A673 (cell line): ENCODE data around the gene DNAJC3.
"Not testable (repeated sequence)": the region's sequence is repeated elsewhere in the genome, so short reads cannot be mapped to it uniquely, and the experiment has no call there.

Experiments used
- CTCF ChIP-seq: fragments of 300-800, 200-600 bp; sonication (generic); conservative IDR thresholded peaks from 2 replicates; pipeline ENCODE4 v1.5.1; 2017; ENCODE audit warnings: low read depth, mild to moderate bottlenecking, antibody characterized with exemption, low read length, moderate library complexity, mixed read lengths
- EZH2 ChIP-seq: fragments of 200-600 bp; sonication (generic); IDR thresholded peaks from 2 replicates; pipeline ENCODE4 v1.6.1; 2017; ENCODE audit warnings: borderline replicate concordance, low read depth, mild to moderate bottlenecking, mixed read lengths, antibody characterized with exemption, low read length; ENCODE audit not compliant: poor library complexity, severe bottlenecking

- not testable (repeated sequence) for TF ChIP-seq CTCF, EZH2
Observed at GRCh38 chr13:95712846-95713245, 35.9 kb downstream of the DNAJC3 start.
